ENCODE data around the gene ETDC.
"Not testable (repeated sequence)": the region's sequence is repeated elsewhere in the genome, so short reads cannot be mapped to it uniquely, and the experiment has no call there.

The ETDC gene

DNA sequence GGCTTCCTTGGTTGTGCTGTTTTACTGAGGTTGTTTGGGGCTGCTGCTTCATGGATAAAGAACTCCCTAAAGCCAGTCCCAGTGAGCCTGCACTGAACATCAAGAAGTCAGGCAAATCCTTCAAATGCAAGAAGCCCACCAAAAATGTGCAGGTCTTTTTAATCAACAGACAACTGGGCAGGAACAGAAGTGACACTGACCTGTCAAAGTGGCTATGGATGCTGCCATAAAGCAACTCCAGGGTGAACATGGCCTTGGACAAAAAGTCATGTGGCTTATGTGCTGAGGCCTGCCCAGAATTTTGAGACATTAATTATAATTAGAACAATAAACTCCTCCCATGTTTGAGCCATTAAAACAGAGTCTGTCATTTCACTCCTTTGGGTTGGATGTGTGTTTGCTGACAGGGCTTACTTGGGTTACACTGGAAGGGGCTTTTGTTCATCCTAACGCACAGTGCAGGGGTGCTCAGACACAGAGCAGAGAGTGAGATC lies at the start of gene ETDC:
Gene ETDC (plus strand): TSS at position 51 of the 494 bp plus-strand sequence. CDS start 0 bp downstream, at position 51.
- DNase-seq: no peak

DNA sequence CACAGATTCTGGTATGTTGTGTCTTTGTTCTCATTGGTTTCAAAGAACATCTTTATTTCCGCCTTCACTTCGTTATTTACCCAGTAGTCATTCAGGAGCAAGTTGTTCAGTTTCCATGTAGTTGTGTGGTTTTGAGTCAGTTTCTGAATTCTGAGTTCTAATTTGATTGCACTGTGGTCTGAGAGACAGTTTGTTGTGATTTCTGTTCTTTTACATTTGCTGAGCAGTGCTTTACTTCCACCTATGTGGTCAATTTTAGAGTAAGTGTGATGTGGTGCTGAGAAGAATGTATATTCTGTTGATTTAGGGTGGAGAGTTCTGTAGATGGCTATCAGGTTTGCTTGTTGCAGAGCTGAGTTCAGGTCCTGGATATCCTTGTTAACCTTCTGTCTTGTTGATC lies 48.3 kb upstream of the ETDC start:
- not testable (repeated sequence) for DNase-seq

GRCh38 chrX:135263376-135263775 lies 45.9 kb upstream of the ETDC start:
- not testable (repeated sequence) for DNase-seq

GRCh38 chrX:135264206-135264605 lies 45.1 kb upstream of the ETDC start:
- DNase-seq: no peak

GRCh38 chrX:135273162-135273561 lies 36.1 kb upstream of the ETDC start:
- no peak for DNase-seq

DNA sequence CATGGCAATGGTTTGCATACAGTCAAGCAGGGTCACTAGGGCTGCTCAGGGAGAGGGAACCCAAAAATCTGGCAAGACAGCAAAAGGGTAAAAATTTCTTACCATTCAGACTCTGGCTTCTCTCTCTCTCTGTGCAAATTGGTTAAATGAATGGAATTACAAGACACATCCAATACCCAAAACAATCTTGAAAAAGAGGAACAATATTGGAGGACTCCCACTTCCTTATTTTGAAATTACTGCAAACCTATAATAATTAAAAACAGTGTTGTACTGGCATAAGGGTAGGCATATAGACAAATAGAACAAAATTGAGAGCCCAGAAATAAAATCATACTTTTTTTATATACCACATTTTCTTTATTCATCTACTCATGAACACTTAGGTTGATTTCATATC lies 33.3 kb upstream of the ETDC start:
- no peak for DNase-seq

DNA sequence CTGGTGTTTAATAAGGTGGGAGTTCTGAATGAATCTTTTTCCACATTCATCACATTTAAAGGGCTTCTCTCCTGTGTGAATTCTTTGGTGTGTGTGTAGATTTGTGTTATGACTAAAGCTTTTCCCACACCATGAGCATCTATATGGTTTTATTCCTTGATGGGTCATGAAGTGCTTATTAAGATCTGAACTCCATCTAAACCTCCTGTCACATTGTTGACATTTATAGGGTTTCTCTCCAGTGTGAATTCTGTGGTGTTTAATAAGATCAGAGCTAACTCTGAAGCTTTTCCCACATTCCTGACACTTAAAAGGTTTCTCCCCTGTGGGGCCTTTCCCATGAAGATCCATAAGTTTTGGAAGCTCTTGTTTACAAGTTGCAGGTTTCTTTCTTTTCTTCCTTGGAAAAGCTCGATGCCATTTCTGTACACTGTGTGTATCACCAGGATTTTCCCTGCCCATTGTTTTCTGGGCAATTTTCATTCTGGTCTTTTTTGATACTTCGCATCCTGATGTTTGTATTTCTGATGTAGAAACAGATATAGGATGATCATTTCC lies 21.9 kb upstream of the ETDC start:
- DNase-seq: no peak

DNA sequence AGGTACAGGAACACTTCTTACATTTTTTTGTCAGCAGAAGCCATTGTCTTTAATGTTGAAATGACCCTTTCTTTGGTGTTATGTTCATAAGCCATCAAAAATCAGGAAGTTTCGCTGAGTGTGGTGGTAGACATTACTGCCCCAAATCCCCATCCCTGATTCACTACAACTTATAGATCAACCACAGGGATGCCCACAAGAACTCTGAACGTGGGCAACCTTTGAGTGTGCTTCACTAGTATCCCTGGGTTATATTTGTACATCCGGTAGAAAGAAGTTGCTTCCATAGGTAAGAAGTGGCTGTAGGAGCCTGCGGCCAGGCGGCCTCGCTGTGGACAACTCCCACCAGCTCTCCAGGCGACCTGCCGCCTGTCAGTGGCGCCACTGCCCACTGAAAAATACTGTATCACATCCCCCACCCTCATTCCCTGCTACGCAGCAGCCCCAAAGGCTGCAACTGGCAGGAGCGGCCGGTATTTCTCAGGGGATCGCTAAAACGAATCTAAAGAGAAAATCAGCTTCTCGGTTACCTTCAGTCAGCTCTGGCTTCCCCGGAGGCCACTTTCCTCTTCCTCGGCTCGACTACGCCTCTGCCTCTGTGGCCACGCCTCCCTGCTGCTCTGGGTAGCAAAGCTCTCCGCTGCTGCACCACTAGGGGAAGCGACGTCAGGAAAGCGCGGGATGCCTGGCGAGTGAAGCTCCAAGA lies 13.9 kb upstream of the ETDC start:
- DNase-seq: peak; percentile 78

GRCh38 chrX:135295944-135296305 lies 13.4 kb upstream of the ETDC start:
- DNase-seq: no peak

GRCh38 chrX:135302269-135302873 lies 6.9 kb upstream of the ETDC start:
- DNase-seq: no peak

GRCh38 chrX:135304741-135305140 lies 4.5 kb upstream of the ETDC start:
- no peak for DNase-seq

DNA sequence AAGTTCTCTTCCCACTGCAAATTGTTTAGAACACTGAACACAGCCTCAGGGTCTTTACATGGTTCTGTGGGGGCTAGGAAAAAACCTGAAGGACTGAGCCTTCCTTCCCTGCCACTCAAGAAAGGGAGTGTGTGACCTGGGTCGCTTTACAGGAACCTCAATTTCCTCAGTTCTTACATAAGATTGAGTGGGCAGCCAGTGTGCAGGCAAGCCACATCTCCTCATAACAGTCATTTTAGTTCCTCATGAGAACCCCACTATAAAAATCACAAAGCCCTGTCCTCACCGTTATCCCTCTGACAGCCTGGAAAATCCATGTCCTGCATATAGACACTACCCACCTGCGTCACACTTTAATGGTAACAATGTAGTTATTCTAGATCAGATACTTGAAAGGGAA lies 2.1 kb upstream of the ETDC start:
- DNase-seq: no peak

DNA sequence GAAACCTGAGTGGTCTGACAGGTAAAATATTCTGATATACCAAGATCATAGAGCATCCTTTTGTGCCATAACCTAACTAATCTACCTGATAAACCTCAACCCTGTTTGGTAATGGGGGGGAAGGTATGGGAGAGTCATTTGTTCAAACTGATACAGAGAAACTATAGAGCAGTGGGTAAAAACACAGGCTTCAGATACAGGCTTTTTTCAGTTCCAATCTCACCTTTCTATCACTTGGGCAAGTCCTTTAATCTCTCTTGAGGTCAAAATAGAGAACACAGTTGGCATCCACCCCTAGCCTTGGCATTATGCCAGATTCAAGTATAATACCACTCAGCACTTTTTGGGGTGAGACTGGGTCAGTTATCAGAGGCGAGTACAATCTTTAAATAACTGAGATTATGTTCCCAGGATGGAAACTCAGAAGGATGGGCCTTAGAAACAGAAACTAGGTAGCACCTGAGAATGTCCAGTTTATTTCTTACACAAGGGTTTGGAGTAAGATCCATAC lies 880 bp upstream of the ETDC start:
- DNase-seq: no peak

DNA sequence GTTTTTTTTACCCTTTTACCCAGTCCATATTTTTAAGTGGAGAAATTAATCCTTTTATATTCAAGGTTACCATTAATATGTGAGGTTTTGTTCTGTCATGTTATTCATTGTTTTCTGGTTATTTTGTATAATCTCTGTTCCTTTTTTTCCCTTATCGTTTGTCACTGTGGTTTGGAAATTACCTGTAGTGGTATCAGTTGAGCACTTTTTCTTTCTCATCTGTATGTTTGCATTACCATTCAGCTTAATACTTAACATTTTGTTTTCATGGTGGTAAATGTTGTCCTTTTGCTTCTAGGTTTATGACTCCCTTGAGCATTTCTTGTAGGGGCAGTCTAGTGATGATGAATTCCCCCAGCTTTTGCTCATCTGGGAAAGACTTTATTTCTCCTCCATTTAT lies 6.6 kb downstream of the ETDC start:
- no peak for DNase-seq

GRCh38 chrX:135324463-135324862 lies 15.2 kb downstream of the ETDC start:
- DNase-seq: no peak

- not testable (repeated sequence) for DNase-seq
Observed at GRCh38 chrX:135325036-135325818, 15.9 kb downstream of the ETDC start.

DNA sequence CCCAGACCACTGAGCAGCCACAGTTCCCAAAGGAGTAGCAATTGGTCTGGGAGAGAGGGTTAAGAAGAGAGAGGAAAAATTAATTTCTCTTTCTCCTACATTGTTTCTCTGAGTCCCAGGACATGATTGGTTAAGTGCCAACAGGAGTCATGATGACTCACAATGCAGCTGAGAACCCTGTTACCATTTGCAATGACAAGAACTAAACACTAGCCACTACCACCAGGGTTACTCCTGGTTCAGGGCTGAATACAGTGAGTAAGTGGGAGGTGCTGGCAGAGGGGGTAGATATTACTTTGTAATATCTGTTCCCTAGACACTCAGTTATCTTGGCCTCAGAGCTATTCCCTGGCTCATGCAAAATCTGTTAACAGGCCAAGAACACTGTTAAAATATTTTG lies 18.0 kb downstream of the ETDC start:
- no peak for DNase-seq

GRCh38 chrX:135328421-135329005 lies 19.2 kb downstream of the ETDC start:
- DNase-seq: no peak

DNA sequence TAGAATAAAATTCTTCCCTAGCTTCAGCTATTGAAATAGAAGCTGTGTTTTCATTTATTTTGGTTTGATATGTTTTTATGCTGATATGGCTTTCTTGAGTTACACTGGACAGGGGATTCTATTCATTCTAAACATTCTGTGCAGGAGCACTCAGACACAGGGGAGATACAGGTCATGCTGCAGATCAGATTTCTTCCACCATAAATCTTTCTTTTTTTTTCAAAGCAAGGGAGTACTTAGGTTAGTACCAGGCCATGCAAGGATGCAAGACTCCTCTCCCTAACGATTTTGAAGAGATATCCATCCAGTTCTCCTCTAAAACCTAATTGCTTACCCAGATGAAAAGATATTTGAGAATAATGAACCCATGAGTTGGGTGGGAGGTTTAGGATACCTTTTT lies 21.4 kb downstream of the ETDC start:
- no peak for DNase-seq

DNA sequence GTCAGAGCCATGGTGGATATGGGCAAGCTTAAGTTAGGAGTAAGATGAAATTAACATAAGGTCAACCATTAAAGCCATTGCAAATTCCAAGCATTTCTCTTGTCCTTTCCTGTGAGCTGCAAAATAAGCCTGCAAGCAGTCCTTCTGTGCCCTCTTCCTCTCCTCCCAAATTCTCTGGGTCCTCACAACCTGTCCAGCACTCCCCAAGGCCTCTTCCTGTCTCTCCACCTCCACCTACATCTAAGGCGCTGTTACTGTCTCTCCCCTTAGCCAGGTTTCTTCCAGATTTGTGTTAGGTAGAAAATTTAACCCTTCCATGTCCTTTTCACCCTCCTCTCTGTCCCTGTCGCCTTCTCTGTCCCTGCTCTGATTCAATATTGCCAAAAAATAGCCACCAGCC lies 22.2 kb downstream of the ETDC start:
- DNase-seq: no peak

GRCh38 chrX:135340831-135341230 lies 31.6 kb downstream of the ETDC start:
- no peak for DNase-seq

- no peak for DNase-seq
Observed at GRCh38 chrX:135345107-135345589, 35.9 kb downstream of the ETDC start.

DNA sequence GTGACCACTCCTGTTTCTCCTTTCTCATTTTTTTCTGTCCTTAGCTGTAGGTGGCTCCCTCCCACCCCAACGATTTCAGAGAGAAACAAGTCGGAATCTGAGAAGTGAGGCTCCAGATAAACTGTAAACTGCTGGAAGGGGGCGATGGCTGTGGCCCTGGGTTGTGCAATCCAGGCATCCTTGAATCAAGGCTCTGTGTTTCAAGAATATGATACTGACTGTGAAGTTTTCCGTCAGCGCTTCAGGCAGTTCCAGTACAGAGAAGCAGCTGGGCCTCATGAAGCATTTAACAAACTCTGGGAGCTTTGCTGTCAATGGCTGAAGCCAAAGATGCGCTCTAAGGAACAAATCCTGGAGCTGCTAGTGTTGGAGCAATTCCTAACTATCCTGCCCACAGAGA lies 37.7 kb downstream of the ETDC start:
- no peak for DNase-seq
